ENCODE data around the gene MCTP2.

The MCTP2 gene

GRCh38 chr15:94300612-94301011 is 69.3 kb downstream of the MCTP2 start:
- DNase-seq, result no peak

DNA sequence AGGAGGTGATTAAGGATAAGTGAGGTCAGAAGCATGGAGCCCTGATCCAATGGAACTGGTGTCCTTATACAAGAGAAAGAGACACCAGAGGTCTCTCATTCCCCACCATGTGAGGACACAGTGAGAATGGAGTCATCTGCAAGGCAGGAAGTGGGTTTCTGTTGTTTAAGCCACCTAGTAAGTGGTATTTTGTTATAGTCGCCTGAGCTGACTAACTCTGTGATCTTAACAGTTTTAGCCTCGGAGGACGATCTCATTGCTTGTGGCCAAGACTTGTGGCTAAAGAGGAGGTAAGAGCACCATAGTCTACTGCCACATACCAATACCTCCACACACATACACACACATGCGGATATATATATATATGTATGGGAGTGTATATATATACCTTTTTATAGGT is 73.8 kb downstream of the MCTP2 start:
- no peak for DNase-seq

DNA sequence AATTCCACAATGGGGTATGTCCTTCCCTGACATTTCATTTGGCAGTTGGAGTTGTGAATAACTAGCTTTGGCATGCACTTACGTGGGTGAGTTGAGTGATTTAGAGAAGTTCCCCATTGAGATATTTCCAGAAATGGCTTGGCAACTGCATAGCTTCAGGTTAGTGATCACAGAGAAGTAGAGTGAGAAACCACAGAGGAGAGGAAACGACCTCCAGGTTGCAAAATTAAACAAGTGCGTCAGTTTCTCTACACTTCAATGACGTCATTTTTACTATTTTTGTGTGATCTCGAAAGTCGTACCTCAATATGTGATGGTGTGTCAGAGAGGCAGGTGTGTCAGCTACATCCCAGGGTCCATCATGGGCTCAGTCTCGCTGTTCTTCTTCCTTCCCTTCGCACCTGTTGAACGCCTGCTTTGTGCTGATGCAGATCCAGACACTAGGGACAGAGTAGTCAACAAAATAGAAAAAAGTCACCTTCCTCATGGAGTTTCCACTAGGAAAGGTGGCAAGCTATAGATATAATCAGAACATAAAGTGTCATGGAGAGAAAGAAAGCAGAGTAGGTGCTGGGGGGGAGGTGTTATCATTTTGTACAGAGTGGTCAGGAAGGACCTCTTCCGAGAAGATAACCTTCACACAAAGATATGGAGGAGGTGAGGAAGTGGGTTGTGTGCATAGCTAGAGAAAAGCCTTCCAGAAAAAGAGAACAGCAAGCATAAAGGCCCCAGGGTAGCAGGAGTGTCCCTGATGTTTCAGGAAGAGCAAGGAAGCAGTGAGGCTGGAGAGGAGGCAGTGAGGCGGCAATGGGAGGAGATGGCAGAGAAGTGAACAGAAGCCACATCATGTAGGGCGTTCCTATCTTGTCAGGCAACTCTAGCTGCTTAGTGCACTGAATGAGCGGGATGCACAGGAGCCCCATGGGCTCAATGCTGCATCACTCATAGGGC is 75.6 kb downstream of the MCTP2 start:
- no peak for DNase-seq

GRCh38 chr15:94312946-94313345 is 81.6 kb downstream of the MCTP2 start:
- no peak for DNase-seq

GRCh38 chr15:94314639-94315038 is 83.3 kb downstream of the MCTP2 start:
- DNase-seq, result no peak

DNA sequence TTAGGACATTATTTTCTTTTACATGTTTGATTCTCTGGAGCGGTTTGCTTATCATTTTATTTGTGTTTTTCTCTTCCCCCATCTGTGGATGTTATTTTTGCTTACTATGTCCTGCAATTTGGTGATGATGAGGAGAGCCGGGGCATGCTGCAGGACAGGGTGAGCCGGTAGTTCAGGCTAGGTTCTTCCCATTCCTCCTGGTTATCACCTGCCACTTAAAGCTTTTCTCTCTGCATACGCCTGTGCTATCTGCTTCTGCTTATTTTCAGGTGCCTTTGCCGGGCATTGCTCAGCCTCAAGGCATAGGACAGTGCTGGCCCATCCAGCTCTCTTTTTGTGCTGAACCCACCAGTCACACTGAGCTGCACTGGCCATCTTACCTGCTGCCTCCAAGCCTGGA is 85.8 kb downstream of the MCTP2 start:
- no peak for DNase-seq

DNA sequence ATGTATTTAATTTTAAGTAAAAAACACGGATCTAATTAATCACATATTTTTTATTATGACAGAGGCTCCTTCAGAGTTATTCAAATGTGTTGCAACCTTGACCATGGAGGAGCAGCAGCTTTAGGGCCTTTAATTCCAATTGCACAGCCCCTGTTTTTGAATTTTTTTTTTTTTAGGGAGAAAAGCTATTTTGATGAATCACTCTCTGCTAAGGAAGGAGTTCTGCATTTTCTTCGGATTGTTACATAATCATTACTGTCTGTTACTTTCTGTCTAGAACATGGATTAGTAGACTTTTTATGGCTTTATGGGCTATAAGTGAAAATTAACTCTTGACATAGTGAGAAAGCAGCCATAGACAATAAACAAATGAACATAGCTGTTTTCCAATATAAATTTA is 90.8 kb downstream of the MCTP2 start:
- DNase-seq, result no peak

GRCh38 chr15:94323076-94323475 is 91.7 kb downstream of the MCTP2 start:
- no peak for DNase-seq

- DNase-seq, result peak; percentile 39
Measured at GRCh38 chr15:94324117-94324826, 92.9 kb downstream of the MCTP2 start.

- peak; percentile 31 for DNase-seq
Measured at GRCh38 chr15:94324835-94325767, 93.7 kb downstream of the MCTP2 start.

- peak; percentile 22 for DNase-seq
Measured at GRCh38 chr15:94327356-94327936, 96.1 kb downstream of the MCTP2 start.

- DNase-seq, result no peak
Measured at GRCh38 chr15:94331731-94332130, 100.4 kb downstream of the MCTP2 start.

DNA sequence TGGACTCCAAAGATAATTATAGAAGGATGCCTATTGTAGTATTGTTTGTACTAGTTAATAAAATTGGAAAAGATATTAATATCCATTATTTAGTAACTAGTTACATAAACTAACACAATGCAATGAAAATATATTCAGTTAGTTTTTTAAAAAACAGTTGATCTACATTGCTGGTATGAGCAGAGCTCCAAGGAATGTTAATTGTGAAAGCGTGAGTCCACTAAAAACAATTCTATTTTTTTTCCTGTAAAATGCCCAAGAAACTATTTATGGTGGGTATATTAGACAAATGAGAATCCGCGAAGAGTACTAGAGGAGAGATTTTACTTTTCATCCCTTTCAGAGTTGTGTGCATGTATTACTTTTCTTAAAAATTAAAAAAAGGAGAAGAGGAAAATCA is 104.3 kb downstream of the MCTP2 start:
- DNase-seq, result no peak

- DNase-seq, result no peak
Measured at GRCh38 chr15:94336817-94337467, 105.6 kb downstream of the MCTP2 start.

DNA sequence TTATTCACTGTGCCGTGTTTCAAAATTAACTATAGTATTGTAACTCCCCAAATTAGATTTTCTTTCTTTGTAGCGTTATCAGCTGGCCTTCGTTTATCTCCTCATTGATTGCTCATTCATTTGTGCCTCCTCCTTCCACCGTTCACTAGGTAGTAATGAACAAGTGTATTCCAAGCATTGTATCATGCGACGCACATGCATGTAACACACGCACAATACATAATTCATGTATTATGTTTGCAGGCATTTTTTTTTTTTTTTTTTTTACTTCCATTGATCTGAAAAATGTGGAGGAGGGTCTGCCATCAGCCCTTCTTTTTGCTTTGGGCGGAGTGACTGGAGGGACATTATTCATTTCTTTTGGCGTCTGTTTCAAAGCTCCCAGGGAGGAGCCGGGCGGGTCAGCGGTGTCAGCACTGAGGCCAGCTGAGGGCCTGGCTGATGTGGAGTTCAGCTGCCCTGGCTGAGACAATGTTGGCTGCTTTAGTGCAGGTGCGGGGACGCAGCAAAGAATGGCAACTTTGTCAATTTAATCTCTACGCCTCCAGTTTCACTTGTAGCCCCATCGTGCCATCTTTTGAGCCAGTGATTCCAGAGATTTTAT is 107.0 kb downstream of the MCTP2 start:
- no peak for DNase-seq

DNA sequence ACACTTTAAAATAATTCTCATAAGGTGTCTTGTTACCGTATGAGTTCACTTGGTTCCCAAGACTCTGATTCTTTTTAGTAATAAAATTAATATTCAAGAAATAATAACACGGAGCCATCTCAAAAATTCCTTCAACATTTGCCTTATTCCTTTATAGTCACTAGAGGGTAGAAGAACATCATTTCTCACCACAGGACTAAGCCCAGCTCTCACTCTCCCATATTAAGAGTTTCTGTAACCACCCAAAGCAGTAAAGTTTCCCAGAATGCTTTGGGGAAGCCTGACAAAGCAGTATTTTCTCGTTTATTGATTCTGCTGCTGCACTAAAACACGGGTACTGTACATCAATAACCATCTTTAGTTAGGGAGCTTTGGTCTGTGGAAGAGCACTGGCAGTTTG is 114.9 kb downstream of the MCTP2 start:
- DNase-seq, result no peak

DNA sequence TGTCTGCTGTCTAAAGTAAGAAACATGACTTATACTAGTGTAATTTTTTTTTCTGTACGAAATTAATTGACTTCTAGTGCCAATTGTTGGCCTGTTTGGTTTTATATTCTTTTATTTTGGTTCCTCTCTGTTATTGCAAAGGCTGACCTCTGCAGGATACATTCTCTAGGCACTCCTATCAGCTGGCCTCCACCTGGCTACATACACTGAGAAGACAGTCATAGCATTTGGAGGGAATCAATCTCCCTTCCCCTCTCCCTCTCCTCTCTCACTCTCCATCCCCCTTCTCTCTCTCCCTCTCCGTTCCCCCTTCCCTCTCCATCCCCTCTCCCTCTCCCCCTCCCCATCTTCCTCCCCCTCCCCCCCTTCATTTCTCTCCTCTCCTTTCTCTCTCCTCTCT is 116.7 kb downstream of the MCTP2 start:
- DNase-seq, result no peak

- DNase-seq, result no peak
Measured at GRCh38 chr15:94351031-94351535, 119.7 kb downstream of the MCTP2 start.

GRCh38 chr15:94352636-94353487 is 121.5 kb downstream of the MCTP2 start:
- no peak for DNase-seq

DNA sequence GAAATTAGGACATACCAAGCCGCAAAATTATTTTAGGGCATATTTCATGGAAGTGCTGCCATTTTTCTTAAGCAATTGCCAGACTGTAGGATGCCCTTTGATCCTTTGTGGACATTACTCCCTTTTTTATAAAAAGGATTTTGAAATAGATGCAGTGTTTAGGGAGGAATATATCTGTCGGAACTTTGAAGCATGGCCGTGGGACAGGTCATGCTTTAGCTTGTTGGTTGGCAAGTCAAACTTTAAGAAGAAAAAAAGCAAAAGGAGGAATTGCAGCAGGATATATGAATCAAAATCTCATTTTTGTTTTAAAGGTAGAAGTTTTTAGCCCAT is 122.1 kb downstream of the MCTP2 start:
- DNase-seq, result no peak

- DNase-seq, result no peak
Measured at GRCh38 chr15:94354655-94355054, 123.3 kb downstream of the MCTP2 start.
